LHCN-M2 (cell line): ENCODE measurements around the gene KIFBP. TPM values are rescaled to one million over a fixed set of nuclear protein-coding genes. Genes with fewer than 3 reads are reported as not detected.
"Not testable (repeated sequence)": the region's sequence is repeated elsewhere in the genome, so short reads cannot be mapped to it uniquely, and the experiment has no call there.

Experiments used
- DNase-seq: peaks from one replicate; pipeline ENCODE4 v3.0.0-alpha.2; 2012; ENCODE audit warnings: low read depth
- polyA plus RNA-seq: library from polyadenylated mRNA; unstranded; fragments of >200 nt; gene quantifications from one replicate; pipeline ENCODE4 v1.2.1, GENCODE V29; 2012; ENCODE audit warnings: missing spikeins
- total RNA-seq: library from RNA; depleted of rRNA; stranded (reverse); fragments of >200 nt; gene quantifications from 2 replicates; pipeline ENCODE4 v1.2.3, GENCODE V29; 2014; rRNA removed

KIFBP gene, protein sequence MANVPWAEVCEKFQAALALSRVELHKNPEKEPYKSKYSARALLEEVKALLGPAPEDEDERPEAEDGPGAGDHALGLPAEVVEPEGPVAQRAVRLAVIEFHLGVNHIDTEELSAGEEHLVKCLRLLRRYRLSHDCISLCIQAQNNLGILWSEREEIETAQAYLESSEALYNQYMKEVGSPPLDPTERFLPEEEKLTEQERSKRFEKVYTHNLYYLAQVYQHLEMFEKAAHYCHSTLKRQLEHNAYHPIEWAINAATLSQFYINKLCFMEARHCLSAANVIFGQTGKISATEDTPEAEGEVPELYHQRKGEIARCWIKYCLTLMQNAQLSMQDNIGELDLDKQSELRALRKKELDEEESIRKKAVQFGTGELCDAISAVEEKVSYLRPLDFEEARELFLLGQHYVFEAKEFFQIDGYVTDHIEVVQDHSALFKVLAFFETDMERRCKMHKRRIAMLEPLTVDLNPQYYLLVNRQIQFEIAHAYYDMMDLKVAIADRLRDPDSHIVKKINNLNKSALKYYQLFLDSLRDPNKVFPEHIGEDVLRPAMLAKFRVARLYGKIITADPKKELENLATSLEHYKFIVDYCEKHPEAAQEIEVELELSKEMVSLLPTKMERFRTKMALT
- total RNA-seq, result 63.4 and 65.1 TPM in 2 replicates
- polyA plus RNA-seq, result 25.8 TPM

- DNase-seq, result peak; percentile 97
Measured at GRCh38 chr10:68988530-68989316, at the start of gene KIFBP. TSS of gene KIFBP (plus strand) at chr10:68988803. CDS start at chr10:68988833, 30 bp downstream.

DNA sequence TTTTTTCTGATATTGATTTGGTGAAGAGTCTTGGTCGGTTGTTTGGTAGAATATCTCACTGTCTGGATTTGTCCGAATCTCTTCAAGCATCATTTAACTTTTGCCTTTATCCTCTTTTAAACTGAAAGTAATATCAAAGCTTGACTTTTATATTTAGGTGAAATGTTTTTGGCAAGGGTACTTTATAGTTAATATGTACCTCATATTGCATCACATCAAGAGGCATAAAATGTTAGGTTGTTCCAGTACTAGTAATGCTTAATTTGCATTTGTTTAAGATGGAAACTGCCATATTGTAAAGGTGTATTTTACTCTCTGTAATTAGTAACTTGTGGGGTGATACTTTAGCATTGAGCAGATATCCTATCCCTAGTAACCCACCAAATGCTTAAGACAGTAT lies 49.7 kb upstream of the KIFBP start:
- DNase-seq, result no peak

DNA sequence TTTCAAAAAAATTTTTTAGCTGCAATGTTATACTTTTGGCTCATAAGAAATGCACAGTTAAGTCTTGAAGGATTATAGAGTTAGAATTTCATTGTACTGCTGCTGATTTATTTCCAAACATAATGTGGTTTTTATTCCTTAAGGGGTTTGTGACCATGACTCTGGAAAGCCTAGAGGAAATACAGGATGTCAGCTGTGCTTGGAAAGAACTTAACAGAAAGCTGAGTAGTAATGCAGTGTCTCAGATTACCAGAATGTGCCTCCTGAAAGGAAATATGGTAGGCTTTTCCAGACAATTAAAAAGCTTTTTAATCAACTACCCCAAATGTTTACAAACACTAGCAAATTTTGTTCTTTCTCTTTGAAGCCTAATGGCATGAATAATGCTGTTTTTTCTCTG lies 47.7 kb upstream of the KIFBP start:
- DNase-seq, result peak; percentile 57

GRCh38 chr10:68950598-68950997 lies 38.0 kb upstream of the KIFBP start:
- no peak for DNase-seq

DNA sequence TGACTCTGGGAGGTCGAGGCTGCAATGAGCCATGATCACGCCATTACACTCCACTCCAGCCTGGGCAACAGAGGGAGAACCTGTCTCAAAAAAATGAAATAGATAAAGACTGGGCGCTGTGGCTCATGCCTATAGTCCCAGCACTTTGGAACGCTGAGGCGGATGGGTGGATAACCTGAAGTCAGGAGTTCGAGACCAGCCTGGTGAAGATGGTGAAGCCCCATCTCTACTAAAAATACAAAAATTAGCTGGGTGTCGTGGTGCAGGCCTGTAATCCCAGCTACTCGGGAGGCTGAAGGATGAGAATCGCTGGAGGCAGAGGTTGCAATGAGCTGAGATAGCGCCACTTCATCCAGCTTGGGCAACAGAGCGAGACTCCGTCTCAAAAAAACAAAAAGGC lies 33.7 kb upstream of the KIFBP start:
- DNase-seq, result no peak

DNA sequence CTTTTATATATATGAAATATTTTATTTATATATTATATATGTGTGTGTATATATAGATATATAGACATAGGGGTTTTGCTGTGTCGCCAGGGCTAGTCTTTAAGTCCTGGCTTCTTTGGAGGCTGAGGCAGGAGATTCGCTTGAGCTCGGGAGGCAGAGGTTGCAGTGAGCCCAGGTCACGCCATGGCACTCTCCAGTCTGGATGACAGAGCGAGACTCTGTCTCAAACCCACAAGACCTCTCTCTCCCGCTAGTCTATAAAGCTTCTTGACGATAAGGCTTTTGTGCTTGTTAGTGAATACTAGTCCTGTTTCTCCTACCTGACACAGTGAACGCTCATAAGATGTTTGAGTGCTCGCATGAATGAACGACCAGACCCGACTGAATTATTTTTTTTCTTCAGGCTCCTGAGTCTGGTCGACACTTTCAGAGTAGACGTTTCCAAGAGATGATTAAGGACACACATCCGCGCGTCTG lies 33.2 kb upstream of the KIFBP start:
- no peak for DNase-seq

DNA sequence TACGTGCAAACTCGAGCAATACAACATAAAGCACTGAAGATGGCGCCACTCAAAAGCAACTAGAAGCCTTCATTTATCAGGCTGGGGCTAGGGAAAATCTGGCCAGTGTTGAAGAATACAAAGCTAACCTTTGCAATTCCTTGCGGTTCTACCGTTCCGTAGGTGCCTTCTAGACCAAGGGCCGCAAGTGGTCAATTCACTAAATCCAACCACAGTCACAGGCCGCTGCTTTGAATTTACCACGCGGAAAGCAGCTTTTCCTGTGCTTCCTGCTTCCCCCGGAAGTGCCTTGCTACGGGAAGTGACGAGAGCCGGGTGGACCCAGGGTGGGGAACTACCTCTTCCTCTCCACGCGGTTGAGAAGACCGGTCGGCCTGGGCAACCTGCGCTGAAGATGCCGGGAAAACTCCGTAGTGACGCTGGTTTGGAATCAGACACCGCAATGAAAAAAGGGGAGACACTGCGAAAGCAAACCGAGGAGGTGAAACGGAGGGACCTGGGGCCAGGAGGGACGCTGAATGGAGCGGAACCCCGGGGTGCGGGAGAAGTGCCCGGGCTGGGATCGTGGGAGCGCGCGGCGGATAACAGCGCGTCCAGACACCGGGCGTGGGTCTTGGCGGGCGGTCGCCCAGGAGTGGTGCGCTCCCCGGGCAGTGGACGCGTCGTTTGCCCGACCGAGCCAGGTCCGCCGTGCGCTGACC lies 32.6 kb upstream of the KIFBP start, which contains the start of gene DDX21:
Gene DDX21, plus strand, starts transcription at position 339 of the 701 bp plus-strand sequence. Its CDS starts 56 bp downstream, at position 395.
- peak; percentile 91 for DNase-seq

GRCh38 chr10:68957284-68957615 lies 31.4 kb upstream of the KIFBP start:
- DNase-seq, result no peak

DNA sequence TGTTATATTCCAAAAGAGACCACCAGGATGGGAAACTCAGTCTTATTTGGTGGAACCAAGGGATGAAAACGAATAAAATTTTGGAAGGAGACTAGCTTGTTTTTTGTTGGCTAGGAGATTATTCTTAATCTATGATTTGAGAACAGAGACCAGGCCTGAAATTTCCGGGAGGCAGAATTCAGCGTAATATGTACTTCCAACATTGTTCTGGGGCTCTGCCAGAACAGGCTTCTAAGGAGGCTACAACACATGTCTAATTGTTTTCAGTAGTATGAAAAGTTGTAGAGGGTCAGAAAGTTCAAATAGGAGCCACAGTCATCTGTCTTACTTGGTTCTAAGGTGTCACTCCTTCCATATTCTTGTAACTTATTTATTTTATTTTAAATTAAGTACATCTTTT lies 30.9 kb upstream of the KIFBP start:
- no peak for DNase-seq

GRCh38 chr10:68959695-68960527 lies 28.7 kb upstream of the KIFBP start:
- DNase-seq, result no peak

DNA sequence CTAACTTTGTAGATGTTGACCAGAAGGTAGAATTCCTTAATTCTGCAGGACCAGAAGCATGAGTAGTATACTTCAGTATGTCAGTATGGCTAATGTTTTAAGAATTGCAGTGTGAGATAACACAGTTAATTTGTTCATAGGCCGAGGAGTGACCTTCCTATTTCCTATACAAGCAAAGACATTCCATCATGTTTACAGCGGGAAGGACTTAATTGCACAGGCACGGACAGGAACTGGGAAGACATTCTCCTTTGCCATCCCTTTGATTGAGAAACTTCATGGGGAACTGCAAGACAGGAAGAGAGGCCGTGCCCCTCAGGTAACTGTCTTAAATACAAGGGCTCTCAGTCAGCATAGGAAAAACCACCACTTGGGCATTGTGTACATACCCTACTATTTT lies 25.5 kb upstream of the KIFBP start:
- no peak for DNase-seq

GRCh38 chr10:68973975-68974374 lies 14.6 kb upstream of the KIFBP start:
- no peak for DNase-seq

DNA sequence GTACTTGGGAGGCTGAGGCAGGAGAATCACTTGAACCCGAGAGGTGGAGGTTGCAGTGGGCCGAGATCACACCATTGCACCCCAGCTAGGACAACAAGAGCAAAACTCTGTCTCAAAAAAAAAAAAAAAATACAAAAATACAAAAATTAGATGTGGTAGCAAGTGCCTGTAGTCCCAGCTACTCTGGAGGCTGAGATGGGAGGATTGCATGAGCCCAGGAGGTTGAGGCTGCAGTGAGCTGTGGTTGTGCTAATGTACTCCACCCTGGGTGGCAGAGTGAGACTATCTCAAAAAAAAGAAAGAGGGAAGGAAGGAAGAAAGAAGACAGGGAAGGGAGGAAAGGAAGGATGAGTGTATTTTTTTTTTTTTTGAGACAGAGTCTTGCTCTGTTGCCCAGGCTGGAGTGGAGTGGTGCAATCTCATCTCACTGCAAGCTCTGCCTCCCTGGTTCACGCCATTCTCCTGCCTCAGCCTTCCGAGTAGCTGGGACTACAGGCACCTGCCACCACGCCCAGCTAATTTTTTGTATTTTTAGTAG lies 12.6 kb upstream of the KIFBP start:
- DNase-seq, result not testable (repeated sequence)

DNA sequence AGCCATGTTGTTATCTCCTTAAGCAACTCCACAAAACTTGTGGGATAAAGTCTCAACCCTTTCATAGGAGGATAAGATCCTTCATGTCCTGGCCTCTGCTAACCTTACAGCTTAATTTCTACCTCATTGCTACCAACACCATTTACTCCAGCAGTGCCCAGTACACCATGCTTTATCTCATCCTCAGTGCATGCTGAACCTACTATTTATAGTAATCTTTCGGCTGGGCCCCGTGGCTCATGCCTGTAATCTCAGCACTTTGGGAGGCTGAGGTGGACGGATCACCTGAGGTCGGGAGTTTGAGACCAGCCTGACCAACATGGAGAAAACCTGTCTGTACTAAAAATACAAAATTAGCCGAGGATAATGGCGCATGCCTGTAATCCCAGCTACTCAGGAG lies 8.9 kb upstream of the KIFBP start:
- not testable (repeated sequence) for DNase-seq

DNA sequence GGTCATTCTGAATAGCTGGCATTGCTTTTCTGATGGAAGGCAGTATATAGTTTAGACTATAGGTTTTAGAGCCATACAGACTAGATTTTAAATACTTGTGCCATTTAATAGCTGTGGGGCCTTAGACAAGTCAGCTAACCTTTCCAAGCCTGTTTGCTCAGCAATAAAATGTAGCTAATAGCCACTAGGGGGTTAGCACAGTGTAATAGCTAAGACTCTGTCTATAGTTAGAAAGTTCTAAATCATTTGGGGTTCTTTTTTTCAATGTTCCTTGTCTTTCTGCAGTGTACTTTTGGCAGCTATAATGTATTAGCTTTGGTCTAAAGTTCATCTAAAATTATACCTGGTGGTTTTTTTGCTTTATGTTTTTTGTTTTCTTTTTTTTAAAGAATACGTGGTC lies 7.5 kb upstream of the KIFBP start:
- peak; percentile 18 for DNase-seq

GRCh38 chr10:68982389-68982788 lies 6.2 kb upstream of the KIFBP start:
- no peak for DNase-seq

- no peak for DNase-seq
Measured at GRCh38 chr10:68987611-68988010, 992 bp upstream of the KIFBP start.

DNA sequence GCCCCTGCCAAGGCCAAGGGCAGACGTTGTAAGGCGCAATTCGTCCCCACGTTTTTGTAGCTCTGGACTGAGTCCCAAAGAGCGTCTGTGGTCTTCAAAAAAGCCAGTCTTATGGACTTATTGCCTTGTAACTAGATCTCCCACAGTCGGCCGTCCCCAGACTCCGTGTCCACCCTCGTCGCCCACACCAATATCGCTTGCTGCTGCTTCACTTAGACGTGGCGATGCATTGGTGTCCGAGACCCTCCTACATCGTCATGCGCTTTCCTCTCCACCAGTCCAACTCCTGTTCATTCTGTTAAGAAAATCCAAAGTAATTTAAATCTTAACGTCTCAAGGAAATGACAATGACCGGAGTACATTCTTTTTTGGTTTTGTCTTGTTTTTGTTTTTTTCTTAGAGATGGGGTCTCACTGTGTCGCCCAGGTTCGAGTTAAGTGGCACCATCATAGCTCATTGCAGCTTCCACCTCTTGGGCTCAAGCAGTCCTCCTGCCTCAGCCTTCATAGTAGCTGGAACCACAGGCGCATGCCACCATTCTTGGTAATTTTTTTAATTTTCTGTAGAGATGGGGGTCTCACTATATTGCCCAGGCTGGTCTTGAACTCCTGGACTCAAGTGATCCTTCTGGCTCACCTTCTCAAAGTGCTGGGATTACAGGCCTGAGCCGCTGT lies 851 bp downstream of the KIFBP start:
- DNase-seq, result peak; percentile 10

GRCh38 chr10:68992636-68993440 lies 4.2 kb downstream of the KIFBP start:
- peak; percentile 78 for DNase-seq
